ENCODE measurements around the gene TRIM25.

- no peak for TF ChIP-seq CTCF (IDR thresholded peaks at IDR 0.05; ENCODE audit: insufficient read depth, low read length, poor library complexity, severe bottlenecking)
- TF ChIP-seq EZH2phosphoT487 (conservative IDR thresholded peaks at IDR 0.05; ENCODE audit: low read length) = no peak
Observed at GRCh38 chr17:56894859-56895455, 18.9 kb downstream of the TRIM25 start.
